HG02885 (cell line): ENCODE measurements around the gene THPO.
"Not testable (repeated sequence)": the region's sequence is repeated elsewhere in the genome, so short reads cannot be mapped to it uniquely, and the experiment has no call there.

Source experiments
- ATAC-seq: cut with Tn5 transposase; IDR thresholded peaks from one replicate; pipeline ENCODE4 v1.9.1; 2021; ENCODE audit warnings: mild to moderate bottlenecking; ENCODE audit not compliant: unreplicated experiment, poor library complexity

Gene THPO

GRCh38 chr3:184352149-184352785, 25.7 kb downstream of the THPO start:
- no peak for ATAC-seq

- no peak for ATAC-seq
These were observed 26.4 kb downstream of the THPO start for GRCh38 chr3:184351511-184352148.

- ATAC-seq = no peak
These were observed 27.4 kb downstream of the THPO start for GRCh38 chr3:184350618-184351017.

GRCh38 chr3:184349563-184350470, 28.2 kb downstream of the THPO start:
- no peak for ATAC-seq

- no peak for ATAC-seq
These were observed 30.0 kb downstream of the THPO start for GRCh38 chr3:184348057-184348382.

GRCh38 chr3:184347321-184348056, 30.5 kb downstream of the THPO start:
- ATAC-seq = no peak

GRCh38 chr3:184346480-184347190, 31.4 kb downstream of the THPO start:
- ATAC-seq = no peak

GRCh38 chr3:184345317-184346144, 32.5 kb downstream of the THPO start:
- no peak for ATAC-seq

GRCh38 chr3:184344579-184345316, 33.3 kb downstream of the THPO start:
- no peak for ATAC-seq

GRCh38 chr3:184343200-184343876, 34.7 kb downstream of the THPO start:
- no peak for ATAC-seq

- ATAC-seq = no peak
These were observed 36.1 kb downstream of the THPO start for GRCh38 chr3:184341925-184342324.

- ATAC-seq = not testable (repeated sequence)
These were observed 38.4 kb downstream of the THPO start for GRCh38 chr3:184339451-184340135.

- no peak for ATAC-seq
These were observed 39.0 kb downstream of the THPO start for GRCh38 chr3:184339001-184339400.

GRCh38 chr3:184338511-184338945, 39.5 kb downstream of the THPO start:
- no peak for ATAC-seq

GRCh38 chr3:184337981-184338380, 40.0 kb downstream of the THPO start:
- ATAC-seq = no peak

- ATAC-seq = no peak
These were observed 40.6 kb downstream of the THPO start, which contains the start of gene FAM131A for GRCh38 chr3:184337399-184337714. FAM131A (plus strand) TSS chr3:184337600; CDS start chr3:184337631, 31 bp downstream.
